Suprapubic skin (tissue), 4 donors: ENCODE data around the gene DNTT.

Experiments used
- CTCF ChIP-seq, 2 donors: fragments of 200-600 bp in 1 of 2; fragments of 450-650 bp in 1 of 2; sonication (generic) in 1 of 2; IDR thresholded peaks; one replicate each; pipeline ENCODE4 v1.5.1; 2016 to 2019; ENCODE audit warnings: antibody characterized with exemption in 2 of 2, mild to moderate bottlenecking in 1 of 2, moderate library complexity in 1 of 2
- EP300 ChIP-seq: sonication (generic); formaldehyde crosslinking; IDR thresholded peaks from one replicate; pipeline ENCODE4 v1.6.1; 2017; ENCODE audit warnings: antibody characterized with exemption
- POLR2A ChIP-seq, 2 donors: fragments of 450-650 bp; IDR thresholded peaks; one replicate each; pipeline ENCODE4 v1.6.1; 2017; ENCODE audit warnings: antibody characterized with exemption in 2 of 2, mild to moderate bottlenecking in 2 of 2, moderate library complexity in 2 of 2
- POLR2AphosphoS5 ChIP-seq, 3 donors: sonication (generic); formaldehyde crosslinking; IDR thresholded peaks; one replicate each; pipeline ENCODE4 v1.6.1; 2017; ENCODE audit warnings: antibody characterized with exemption in 3 of 3

DNA sequence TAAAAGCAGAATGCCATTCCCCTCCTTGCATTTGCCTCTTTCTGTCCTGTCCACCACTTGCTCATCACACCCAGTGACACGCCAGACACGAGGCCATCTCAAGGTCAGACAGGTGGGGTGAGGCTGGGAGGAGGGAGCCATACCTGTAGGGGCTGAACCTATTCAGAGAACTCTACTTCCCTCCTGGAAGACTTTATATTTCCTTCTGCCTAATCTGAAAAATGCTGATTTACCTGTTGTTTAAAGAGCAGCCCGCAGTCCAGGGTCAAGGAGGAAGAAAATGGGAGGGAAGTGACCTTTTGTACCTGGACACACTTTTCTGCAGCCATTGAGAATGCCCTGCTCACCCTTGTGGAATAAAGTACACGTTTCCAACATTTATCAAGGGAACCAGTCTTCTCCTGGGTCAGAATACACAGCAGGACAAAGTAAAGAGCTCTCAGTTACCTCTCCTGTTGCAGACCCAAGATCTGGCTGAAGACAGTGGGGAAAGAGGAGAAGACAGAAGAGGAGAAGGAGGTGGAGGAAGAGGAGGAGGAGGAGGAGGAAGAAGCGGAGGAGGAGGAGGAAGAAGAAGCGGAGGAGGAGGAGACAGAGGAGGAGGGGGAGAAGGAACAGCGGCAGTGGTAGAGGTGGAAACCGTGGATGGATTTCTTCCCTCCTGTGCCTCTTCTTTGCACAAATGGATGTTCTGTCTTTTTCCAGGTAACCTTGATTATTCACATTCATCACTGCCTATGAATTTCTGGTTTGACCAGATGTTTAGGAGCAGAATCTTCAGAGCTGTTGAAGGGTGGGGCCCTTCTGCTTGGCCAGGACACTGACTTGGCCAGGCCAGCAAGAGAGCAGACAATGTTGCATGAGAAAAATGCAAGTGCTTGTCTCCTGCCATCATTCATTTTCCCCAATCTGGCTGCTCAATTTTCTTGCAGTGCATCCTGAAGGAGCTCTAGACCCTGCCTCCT lies 31.6 kb upstream of the DNTT start:
- TF ChIP-seq POLR2A (IDR thresholded peaks at IDR 0.05) (no peak), CTCF (IDR thresholded peaks at IDR 0.05) (no peak), POLR2AphosphoS5 (IDR thresholded peaks at IDR 0.05) (no peak), EP300 (no peak)
